ENCODE results near the gene ATP9B. TPM values are rescaled to one million over a fixed set of nuclear protein-coding genes. Genes with fewer than 3 reads are reported as not detected.

Gene ATP9B
- total RNA-seq, 3 donors from 2014 or later (not counting 1 experiment from before 2014, with no cell fraction given) = 66.0 to 78.9 (median 68.0) TPM

GRCh38 chr18:79356435-79356834 is 287.2 kb downstream of the ATP9B start:
- Histone ChIP-seq H3K27me3 (ENCODE audit: control insufficient read depth, insufficient read depth, low read length) (no peaks in the 10 kb centered on the region), H3K36me3 (ENCODE audit: control insufficient read depth, insufficient read depth, low read length) (peaks cover 20% of the 10 kb centered on the region), H3K4me3 (ENCODE audit: low read length) (no peak overlapping the region), H3K4me1 (ENCODE audit: control insufficient read depth, insufficient read depth, low read length) (no peaks in the 10 kb centered on the region), H3K9me3 (ENCODE audit: control insufficient read depth, insufficient read depth, low read length) (no peaks in the 10 kb centered on the region), H3K27ac (ENCODE audit: low read length) (no peak overlapping the region)
- intact Hi-C loops (cut with micrococcal nuclease) = no loop called here
- no peaks in the 10 kb centered on the region for H3K27me3 Mint-ChIP-seq (ENCODE audit: low read depth in 2 of 2)
- H3K4me3 Mint-ChIP-seq = no peak overlapping the region
- TF ChIP-seq, protein P1, sequence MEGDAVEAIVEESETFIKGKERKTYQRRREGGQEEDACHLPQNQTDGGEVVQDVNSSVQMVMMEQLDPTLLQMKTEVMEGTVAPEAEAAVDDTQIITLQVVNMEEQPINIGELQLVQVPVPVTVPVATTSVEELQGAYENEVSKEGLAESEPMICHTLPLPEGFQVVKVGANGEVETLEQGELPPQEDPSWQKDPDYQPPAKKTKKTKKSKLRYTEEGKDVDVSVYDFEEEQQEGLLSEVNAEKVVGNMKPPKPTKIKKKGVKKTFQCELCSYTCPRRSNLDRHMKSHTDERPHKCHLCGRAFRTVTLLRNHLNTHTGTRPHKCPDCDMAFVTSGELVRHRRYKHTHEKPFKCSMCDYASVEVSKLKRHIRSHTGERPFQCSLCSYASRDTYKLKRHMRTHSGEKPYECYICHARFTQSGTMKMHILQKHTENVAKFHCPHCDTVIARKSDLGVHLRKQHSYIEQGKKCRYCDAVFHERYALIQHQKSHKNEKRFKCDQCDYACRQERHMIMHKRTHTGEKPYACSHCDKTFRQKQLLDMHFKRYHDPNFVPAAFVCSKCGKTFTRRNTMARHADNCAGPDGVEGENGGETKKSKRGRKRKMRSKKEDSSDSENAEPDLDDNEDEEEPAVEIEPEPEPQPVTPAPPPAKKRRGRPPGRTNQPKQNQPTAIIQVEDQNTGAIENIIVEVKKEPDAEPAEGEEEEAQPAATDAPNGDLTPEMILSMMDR (IDR thresholded peaks at IDR 0.05) = no peak
- no peak overlapping the region for H3K27ac Mint-ChIP-seq
- no peak for DNase-seq
- WGBS (ENCODE audit: insufficient coverage) = 86% methylated on average over 5 of the region's 5 CpGs
- H3K4me1 Mint-ChIP-seq = peaks cover 0 to 9% of the 10 kb centered on the region in 2 donors
- no peaks in the 10 kb centered on the region for H3K9me3 Mint-ChIP-seq
- ATAC-seq = no peak
- H3K36me3 Mint-ChIP-seq = peaks cover 7% of the 10 kb centered on the region

DNA sequence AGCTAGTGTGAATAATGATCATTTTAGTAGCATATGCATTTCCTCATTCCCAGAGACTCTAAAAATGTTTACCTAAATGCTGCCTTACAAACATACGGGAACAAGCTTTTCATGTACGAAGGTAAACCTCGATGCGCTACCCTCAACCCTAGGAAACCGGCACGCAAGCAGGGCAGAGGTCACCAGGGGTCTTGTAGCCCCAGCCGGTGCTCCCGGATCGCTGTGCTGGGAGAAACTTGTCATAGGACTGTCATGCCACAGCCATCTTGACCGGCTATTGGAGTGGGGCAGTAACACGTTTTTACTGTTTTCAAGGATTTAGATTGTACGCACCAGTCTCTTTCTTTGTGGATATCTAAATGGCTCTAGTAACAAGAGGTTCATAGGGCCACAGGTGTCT is 291.7 kb downstream of the ATP9B start:
- peaks cover 0 to 4% of the 10 kb centered on the region in 2 donors for H3K4me1 Mint-ChIP-seq
- peaks cover 31% of the 10 kb centered on the region for H3K36me3 ChIP-seq (ENCODE audit: control insufficient read depth, insufficient read depth, low read length)
- no peak overlapping the region for H3K27ac ChIP-seq (ENCODE audit: low read length)
- intact Hi-C loops (cut with micrococcal nuclease) = no loop called here
- no peak for DNase-seq
- 96% methylated on average over 12 of the region's 12 CpGs for WGBS (ENCODE audit: insufficient coverage)
- no peak overlapping the region for H3K4me3 Mint-ChIP-seq
- no peaks in the 10 kb centered on the region for H3K4me1 ChIP-seq (ENCODE audit: control insufficient read depth, insufficient read depth, low read length)
- H3K27me3 ChIP-seq (ENCODE audit: control insufficient read depth, insufficient read depth, low read length) = no peaks in the 10 kb centered on the region
- H3K27ac Mint-ChIP-seq = no peak overlapping the region
- TF ChIP-seq, protein P1 (IDR thresholded peaks at IDR 0.05) = no peak
- H3K4me3 ChIP-seq (ENCODE audit: low read length) = no peak overlapping the region
- no peaks in the 10 kb centered on the region for H3K27me3 Mint-ChIP-seq (ENCODE audit: low read depth in 2 of 2)
- no peaks in the 10 kb centered on the region for H3K9me3 Mint-ChIP-seq
- ATAC-seq = no peak
- peaks cover 7% of the 10 kb centered on the region for H3K36me3 Mint-ChIP-seq
- no peaks in the 10 kb centered on the region for H3K9me3 ChIP-seq (ENCODE audit: control insufficient read depth, insufficient read depth, low read length)

DNA sequence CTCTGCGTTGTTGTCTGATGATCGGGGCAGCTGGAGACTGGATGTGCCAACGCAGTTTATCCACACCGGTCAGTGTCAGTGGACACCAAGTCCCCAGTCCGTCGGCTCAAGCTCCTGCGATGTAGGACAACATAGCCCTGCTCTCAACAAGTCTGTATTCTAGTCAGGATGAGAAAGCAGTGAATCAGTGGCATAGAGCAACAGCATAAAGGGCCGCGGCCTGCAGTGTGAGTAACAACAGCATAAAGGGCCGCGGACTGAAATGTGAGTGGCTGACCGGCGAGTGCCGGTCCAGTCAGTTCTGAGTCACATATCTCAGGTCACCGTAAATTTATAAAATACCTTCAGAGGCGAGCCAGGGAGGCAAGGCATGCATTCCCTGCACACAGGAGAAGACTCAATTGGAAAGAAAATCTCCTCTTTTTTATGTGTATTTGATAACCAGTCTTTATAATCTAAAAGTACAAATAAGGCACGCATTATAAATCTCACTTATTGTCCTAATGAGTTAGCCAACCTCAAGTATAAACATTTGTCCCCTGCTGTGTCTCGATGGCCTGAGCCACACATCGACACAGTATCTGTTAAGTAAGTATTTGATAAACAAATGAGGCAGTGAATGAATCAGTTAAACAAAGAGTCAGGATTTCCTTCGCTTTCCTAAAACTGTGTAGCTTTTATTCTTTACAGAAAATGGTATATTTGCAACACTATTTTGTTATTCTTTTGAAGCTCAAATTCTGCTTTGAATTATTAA is 292.8 kb downstream of the ATP9B start:
- Histone ChIP-seq H3K27me3 (ENCODE audit: control insufficient read depth, insufficient read depth, low read length) (no peaks in the 10 kb centered on the region), H3K9me3 (ENCODE audit: control insufficient read depth, insufficient read depth, low read length) (no peaks in the 10 kb centered on the region), H3K36me3 (ENCODE audit: control insufficient read depth, insufficient read depth, low read length) (peaks cover 31% of the 10 kb centered on the region), H3K27ac (ENCODE audit: low read length) (no peak overlapping the region), H3K4me3 (ENCODE audit: low read length) (no peak overlapping the region), H3K4me1 (ENCODE audit: control insufficient read depth, insufficient read depth, low read length) (no peaks in the 10 kb centered on the region)
- Mint-ChIP-seq H3K27ac (no peak overlapping the region), H3K4me1 (no peaks in the 10 kb centered on the region), H3K36me3 (peaks cover 7% of the 10 kb centered on the region), H3K27me3 (ENCODE audit: low read depth in 2 of 2) (no peaks in the 10 kb centered on the region), H3K4me3 (no peak overlapping the region), H3K9me3 (no peaks in the 10 kb centered on the region)
- intact Hi-C loops (cut with micrococcal nuclease) = no loop called here
- TF ChIP-seq, protein P1 (IDR thresholded peaks at IDR 0.05) = no peak
- ATAC-seq (no peak), DNase-seq (no peak)
- 97% methylated on average over 19 of the region's 20 CpGs for WGBS (ENCODE audit: insufficient coverage)

DNA sequence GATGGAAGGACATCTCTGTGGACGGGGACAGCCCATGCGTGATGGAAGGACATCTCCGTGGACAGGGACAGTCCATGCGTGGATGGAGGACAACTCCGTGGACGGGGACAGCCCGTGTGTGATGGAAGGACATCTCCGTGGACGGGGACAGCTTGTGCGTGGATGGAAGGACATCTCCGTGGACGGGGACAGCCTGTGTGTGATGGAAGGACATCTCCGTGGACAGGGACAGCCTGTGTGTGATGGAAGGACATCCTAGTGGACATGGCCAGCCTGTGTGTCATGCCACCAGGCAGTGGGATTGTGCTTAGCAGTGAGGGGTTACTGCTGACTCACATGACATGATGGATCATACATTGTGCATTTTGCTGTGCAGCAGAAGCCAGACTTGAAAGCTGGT is 296.5 kb downstream of the ATP9B start:
- intact Hi-C loops (cut with micrococcal nuclease) = no loop called here
- Histone ChIP-seq H3K36me3 (ENCODE audit: control insufficient read depth, insufficient read depth, low read length) (peaks cover 20% of the 10 kb centered on the region), H3K4me3 (ENCODE audit: low read length) (no peak overlapping the region), H3K27me3 (ENCODE audit: control insufficient read depth, insufficient read depth, low read length) (no peaks in the 10 kb centered on the region), H3K27ac (ENCODE audit: low read length) (no peak overlapping the region), H3K9me3 (ENCODE audit: control insufficient read depth, insufficient read depth, low read length) (no peaks in the 10 kb centered on the region), H3K4me1 (ENCODE audit: control insufficient read depth, insufficient read depth, low read length) (peaks cover 11% of the 10 kb centered on the region)
- Mint-ChIP-seq H3K9me3 (no peaks in the 10 kb centered on the region), H3K4me3 (no peak overlapping the region), H3K27me3 (ENCODE audit: low read depth in 2 of 2) (no peaks in the 10 kb centered on the region), H3K27ac (no peak overlapping the region), H3K36me3 (peaks cover 7% of the 10 kb centered on the region), H3K4me1 (peaks cover 9 to 10% of the 10 kb centered on the region in 2 donors)
- DNase-seq (no peak), ATAC-seq (no peak)
- WGBS (ENCODE audit: insufficient coverage) = 97% methylated on average over 13 of the region's 13 CpGs
- TF ChIP-seq, protein P1 (IDR thresholded peaks at IDR 0.05) = no peak

Data from natural killer cell (primary cell).